ENCODE results near the gene RGS1. TPM values are rescaled to one million over a fixed set of nuclear protein-coding genes. Genes with fewer than 3 reads are reported as not detected.

RGS1 gene
- total RNA-seq, 1 donor from 2014 or later = 0.74 TPM

DNA sequence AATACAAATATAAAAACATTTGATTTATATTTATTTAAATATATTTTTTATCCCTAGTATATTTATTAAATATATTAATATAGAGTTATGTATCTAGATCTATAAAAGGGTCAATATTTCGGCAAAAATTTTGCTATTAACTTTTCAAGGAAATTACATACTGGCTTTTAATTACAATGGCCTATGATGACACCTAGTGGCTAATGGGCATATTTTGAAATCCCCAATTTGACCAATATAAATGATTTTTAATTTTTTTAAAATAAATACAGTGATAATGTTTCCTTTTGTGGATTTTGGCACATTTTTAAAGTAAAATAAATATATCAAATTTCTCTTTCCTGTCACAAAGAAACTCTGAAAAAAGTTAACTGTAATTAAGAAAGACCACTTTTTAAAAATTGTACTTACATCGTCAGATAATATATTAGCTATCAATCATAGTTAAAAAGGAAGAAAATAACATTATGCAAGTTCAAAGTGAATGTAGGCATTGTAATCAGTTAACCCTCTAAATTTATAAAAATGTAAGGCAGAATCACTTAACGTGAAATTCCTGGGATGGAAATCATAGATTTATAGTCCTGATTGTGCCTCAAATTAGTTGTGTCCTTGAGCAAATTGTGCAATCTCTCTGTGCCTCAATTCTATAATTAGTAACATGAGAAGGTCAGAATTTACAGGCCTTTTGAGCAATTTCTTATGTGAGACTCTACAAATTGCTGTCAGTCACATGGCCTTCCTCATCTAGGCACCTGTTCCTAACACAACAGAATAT lies 34.7 kb downstream of the RGS1 start:
- TF ChIP-seq, protein P1, sequence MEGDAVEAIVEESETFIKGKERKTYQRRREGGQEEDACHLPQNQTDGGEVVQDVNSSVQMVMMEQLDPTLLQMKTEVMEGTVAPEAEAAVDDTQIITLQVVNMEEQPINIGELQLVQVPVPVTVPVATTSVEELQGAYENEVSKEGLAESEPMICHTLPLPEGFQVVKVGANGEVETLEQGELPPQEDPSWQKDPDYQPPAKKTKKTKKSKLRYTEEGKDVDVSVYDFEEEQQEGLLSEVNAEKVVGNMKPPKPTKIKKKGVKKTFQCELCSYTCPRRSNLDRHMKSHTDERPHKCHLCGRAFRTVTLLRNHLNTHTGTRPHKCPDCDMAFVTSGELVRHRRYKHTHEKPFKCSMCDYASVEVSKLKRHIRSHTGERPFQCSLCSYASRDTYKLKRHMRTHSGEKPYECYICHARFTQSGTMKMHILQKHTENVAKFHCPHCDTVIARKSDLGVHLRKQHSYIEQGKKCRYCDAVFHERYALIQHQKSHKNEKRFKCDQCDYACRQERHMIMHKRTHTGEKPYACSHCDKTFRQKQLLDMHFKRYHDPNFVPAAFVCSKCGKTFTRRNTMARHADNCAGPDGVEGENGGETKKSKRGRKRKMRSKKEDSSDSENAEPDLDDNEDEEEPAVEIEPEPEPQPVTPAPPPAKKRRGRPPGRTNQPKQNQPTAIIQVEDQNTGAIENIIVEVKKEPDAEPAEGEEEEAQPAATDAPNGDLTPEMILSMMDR (IDR thresholded peaks at IDR 0.05; ENCODE audit: borderline replicate concordance) = peak; percentile 67
- no peak overlapping the region for H3K27ac ChIP-seq (replicated peaks)

DNA sequence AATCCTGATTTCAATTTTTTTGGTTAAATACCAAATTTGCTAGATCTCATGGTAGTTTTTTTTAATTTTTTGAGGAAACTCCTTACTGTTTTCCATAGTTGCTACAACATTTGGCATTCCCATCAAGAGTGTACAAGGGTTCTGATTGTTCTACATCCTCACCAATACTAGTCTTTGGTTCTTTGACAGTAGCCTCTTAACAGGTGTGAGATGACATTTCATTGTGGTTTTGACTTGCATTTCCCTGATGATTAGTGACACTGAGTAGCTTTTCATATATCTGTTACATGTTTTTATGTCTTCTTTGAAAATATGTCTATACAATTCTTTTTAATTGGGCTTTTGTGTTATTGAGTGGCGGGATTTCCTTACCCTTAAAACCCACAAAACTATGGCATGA lies 39.5 kb downstream of the RGS1 start:
- TF ChIP-seq, protein P1 (IDR thresholded peaks at IDR 0.05; ENCODE audit: borderline replicate concordance) = no peak
- no peak overlapping the region for H3K4me3 ChIP-seq
- no peak for DNase-seq
- H3K27me3 ChIP-seq (ENCODE audit: low read depth) = no peaks in the 10 kb centered on the region
- no peaks in the 10 kb centered on the region for H3K4me1 ChIP-seq
- H3K9me3 ChIP-seq (replicated peaks) = no peaks in the 10 kb centered on the region
- no peaks in the 10 kb centered on the region for H3K36me3 ChIP-seq
- intact Hi-C loops (cut with micrococcal nuclease) = loop anchor here (10.0 kb wide), 1 partner anchor 400 kb away; no protein-coding TSS in a partner anchor
- no peak overlapping the region for H3K27ac ChIP-seq (replicated peaks)

More for the DNA sequence above, 34.7 kb downstream of the RGS1 start:
- H3K9me3 ChIP-seq (replicated peaks) = no peaks in the 10 kb centered on the region
- no peak for DNase-seq
- no peaks in the 10 kb centered on the region for H3K36me3 ChIP-seq
- intact Hi-C loops (cut with micrococcal nuclease) = loop anchor here (10.0 kb wide), 1 partner anchor 404 kb away; no protein-coding TSS in a partner anchor
- no peaks in the 10 kb centered on the region for H3K4me1 ChIP-seq
- no peak overlapping the region for H3K4me3 ChIP-seq
- no peaks in the 10 kb centered on the region for H3K27me3 ChIP-seq (ENCODE audit: low read depth)

DNA sequence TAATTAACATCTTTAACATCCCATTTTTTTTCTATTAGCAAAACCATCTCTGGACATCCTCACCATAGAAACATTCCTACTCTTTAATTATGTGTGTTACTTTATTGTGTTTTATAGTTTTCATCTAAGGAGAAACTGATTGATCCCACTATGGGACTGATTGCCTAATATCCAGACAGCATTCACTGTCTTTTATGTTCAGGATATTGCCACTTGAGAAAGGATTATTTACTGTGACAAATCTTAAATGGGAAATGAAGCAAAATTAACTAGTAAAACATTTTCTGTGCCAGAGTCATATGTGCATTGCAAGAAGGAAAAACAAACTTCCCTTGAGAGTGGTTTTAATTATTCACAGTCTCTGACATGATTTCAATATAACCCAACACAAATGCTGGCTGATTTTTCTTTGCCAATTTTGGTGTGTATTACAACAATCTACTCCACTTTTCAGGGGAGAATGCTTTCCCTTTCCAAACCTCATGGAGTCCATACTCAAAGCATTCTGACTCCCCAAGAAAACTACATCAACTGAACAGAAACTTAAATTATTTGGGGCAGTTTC lies 44.6 kb downstream of the RGS1 start:
- DNase-seq = no peak
- no peak overlapping the region for H3K27ac ChIP-seq (replicated peaks)
- no peaks in the 10 kb centered on the region for H3K36me3 ChIP-seq
- no peaks in the 10 kb centered on the region for H3K27me3 ChIP-seq (ENCODE audit: low read depth)
- TF ChIP-seq, protein P1 (IDR thresholded peaks at IDR 0.05; ENCODE audit: borderline replicate concordance) = no peak
- intact Hi-C loops (cut with micrococcal nuclease) = no loop called here
- H3K4me1 ChIP-seq = no peaks in the 10 kb centered on the region
- H3K4me3 ChIP-seq = no peak overlapping the region
- H3K9me3 ChIP-seq (replicated peaks) = peaks cover 7% of the 10 kb centered on the region

DNA sequence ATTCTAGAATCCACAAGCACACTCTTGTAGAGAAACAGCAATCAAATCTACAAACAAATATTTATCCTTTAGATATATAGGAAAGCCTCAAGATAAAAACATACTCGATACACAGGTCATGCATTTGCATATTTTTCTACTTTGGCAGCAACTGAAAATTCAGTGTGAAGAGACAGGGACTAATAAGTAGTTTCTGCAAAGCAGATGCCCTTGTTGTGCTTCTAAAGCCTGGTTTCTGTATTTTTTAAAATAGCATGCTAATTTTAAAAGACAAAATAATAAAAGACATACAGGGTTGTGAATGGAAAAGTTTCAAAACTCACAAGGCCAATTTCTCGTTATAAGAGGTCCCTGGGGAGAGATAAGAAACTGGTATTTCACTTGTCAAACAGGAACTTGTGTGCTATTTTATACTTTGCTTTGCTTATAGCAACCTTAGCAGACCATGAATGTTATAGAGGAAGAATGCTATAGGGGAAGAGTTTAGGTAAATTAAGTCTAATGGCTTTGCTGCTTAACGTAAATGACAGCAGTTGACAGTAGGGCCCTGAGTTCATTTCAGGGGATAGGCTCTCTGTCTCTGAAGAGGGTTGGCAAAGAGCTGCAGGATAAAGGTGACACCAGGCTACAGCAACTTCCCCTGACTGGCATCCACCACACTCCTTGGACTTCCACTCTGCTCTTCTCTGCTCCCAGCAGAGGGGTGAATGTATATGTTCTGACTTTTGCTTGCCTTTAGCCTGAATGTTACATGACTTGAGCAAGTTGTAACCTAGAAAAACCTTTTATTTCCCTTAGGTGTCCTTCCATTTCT lies 51.0 kb downstream of the RGS1 start:
- Histone ChIP-seq H3K27me3 (ENCODE audit: low read depth) (no peaks in the 10 kb centered on the region), H3K4me1 (peaks cover 41% of the 10 kb centered on the region), H3K4me3 (no peak overlapping the region), H3K36me3 (no peaks in the 10 kb centered on the region), H3K9me3 (replicated peaks) (no peaks in the 10 kb centered on the region), H3K27ac (replicated peaks) (no peak overlapping the region)
- DNase-seq = no peak
- intact Hi-C loops (cut with micrococcal nuclease) = no loop called here
- TF ChIP-seq, protein P1 (IDR thresholded peaks at IDR 0.05; ENCODE audit: borderline replicate concordance) = no peak

DNA sequence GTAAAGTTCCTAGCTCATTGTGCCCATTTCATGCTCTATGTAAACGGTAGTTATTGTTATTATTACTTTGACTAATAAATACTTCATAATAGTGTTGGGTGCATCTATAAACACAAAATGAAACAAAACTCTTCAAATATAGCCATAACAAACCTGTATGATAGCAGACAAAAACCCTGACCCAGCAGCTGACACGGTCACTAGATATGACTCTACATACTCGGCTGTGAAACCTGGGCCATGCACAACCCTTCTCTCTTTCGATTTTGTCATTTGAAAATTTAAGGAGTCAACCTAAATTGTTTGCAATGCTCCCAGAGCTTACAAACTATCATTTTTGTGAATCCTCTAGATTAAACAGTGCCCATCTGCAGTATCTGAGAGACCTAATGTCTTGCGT lies 52.3 kb downstream of the RGS1 start:
- Histone ChIP-seq H3K27ac (replicated peaks) (no peak overlapping the region), H3K4me1 (peaks cover 41% of the 10 kb centered on the region), H3K9me3 (replicated peaks) (no peaks in the 10 kb centered on the region), H3K27me3 (ENCODE audit: low read depth) (no peaks in the 10 kb centered on the region), H3K36me3 (no peaks in the 10 kb centered on the region), H3K4me3 (no peak overlapping the region)
- TF ChIP-seq, protein P1 (IDR thresholded peaks at IDR 0.05; ENCODE audit: borderline replicate concordance) = no peak
- no peak for DNase-seq
- intact Hi-C loops (cut with micrococcal nuclease) = no loop called here

Measured in left ventricle myocardium inferior (tissue), 1 donor.